Measurements from ENCODE around the gene C21orf91.
"Not testable (repeated sequence)": the region's sequence is repeated elsewhere in the genome, so short reads cannot be mapped to it uniquely, and the experiment has no call there.

Gene C21orf91

GRCh38 chr21:17775431-17776126, 43.6 kb downstream of the C21orf91 start:
- peak; percentile 25 for DNase-seq

GRCh38 chr21:17775021-17775420, 44.1 kb downstream of the C21orf91 start:
- not testable (repeated sequence) for DNase-seq

DNA sequence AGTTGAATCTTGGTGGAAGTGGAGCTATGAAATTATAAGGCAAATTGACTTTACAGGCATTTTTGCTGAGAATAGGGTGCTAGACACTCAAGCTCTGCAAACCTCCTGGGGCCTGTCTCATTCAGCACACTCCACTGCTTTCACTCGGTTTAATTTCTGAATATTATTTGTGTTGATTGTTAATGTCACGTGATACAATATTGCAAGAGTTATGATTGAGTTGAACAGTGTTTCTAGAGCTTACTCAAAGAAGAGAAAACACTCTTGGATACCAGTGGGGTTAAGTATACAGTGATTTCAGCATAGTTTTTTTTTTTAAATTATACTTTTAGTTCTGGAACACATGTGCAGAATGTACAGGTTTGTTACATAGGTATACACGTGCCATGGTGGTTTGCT, 49.7 kb downstream of the C21orf91 start:
- no peak for DNase-seq

GRCh38 chr21:17768840-17769446, 50.2 kb downstream of the C21orf91 start:
- no peak for DNase-seq

DNA sequence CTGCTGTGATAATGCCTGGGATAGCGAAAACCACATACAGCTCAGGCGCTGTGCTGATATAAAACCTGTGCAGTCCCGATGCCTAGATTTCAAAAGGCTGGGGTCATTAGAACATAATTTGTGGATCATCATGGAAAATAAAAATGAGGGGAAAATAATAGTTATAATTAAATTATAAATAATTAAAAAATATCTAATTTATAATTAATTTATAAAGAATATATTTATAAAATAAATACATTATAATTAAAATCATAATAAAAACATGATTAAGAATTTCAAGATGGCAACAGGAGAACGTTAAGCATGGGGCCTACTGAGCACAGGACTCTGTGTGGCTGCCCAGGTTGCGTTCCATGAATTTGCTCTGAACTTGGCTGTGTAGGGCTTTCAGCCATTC, 53.9 kb downstream of the C21orf91 start:
- no peak for DNase-seq

- no peak for DNase-seq
Observed at GRCh38 chr21:17763288-17764037, 55.7 kb downstream of the C21orf91 start.

DNA sequence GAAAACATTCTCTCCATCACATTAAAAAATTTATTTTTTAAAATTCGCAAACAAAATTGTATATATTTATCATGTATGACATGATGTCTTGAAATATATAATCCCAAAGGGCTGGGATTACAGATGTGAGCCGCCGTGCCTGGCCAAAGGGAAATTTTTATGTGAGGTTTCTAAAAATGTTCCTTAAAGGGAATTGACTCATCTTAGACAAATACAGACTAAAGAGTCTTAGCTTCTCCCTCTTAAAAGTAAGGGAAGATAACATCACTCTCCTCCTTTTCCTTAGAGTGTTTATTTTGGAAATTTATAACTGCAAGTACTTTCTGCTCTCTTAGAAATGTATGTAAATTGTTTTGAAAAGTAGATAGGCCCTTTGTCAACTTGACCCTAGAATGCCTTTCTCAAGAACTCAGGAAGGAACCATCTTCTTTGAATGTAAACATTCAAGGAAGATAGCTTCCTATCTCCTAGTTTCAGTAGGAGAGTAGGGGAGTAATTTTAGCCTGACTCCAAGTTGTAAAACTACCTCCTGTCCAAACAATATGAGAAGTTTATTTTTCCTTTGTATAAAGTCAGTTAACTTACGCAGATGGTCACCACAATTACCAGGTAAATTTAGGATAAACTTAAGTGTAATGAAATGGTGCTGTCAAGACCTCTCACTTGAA, 59.5 kb downstream of the C21orf91 start:
- DNase-seq, result no peak

DNA sequence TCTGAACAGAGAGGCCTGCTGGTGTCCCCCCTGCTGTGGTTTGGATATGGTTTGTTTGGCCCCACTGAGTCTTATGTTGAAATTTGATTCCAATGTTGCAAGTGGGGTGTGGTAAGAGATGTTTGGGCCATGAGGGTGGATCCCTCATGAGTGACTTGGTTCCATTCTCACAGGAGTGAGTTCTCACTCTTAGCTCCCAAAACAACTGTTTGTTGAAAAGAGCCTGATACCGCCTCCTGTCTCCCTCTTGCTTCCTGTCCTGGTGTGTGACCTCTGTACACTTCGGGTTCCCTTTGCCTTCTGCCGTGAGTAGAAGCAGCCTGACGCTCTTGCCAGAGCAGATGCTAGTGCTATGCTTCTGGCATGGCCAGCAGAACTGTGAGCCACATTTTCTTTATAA, 60.5 kb downstream of the C21orf91 start:
- DNase-seq, result no peak

DNA sequence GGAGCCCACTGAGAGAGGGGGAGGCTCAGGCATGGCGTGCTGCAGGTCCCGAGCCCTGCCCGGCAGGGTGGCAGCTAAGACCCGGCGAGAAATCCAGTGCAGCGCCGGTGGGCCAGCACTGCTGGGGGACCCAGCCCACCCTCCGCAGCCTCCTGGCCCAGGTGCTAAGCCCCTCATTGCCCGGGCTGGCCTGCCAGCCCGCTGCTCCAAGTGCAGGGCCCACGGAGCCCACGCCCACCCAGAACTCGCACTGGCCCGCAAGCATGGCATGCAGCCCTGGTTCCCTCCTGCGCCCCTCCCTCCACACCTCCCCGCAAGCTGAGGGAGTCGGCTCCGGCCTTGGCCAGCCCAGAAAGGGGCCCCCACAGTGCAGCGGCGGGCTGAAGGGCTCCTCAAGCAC, 61.5 kb downstream of the C21orf91 start:
- no peak for DNase-seq

DNA sequence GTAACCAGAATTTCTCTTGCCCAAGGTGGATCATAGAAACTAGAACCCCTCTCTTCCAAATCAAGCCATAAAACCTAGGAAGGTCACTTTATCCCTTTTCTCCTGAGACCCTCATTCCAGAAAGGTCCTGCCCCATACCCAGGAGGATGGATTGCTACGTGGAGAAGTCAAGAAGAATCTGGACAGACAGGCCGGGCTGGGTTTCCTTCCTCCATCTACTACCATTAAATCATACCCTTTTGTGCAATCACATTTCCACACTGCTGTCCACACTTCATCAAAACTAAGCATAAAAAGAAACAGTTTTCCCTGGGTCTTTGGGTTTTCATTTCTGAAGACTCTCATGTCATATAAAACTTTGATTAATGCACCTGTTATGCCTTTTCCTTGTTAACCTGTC, 65.4 kb downstream of the C21orf91 start:
- no peak for DNase-seq

- no peak for DNase-seq
Observed at GRCh38 chr21:17752171-17752570, 67.0 kb downstream of the C21orf91 start.

DNA sequence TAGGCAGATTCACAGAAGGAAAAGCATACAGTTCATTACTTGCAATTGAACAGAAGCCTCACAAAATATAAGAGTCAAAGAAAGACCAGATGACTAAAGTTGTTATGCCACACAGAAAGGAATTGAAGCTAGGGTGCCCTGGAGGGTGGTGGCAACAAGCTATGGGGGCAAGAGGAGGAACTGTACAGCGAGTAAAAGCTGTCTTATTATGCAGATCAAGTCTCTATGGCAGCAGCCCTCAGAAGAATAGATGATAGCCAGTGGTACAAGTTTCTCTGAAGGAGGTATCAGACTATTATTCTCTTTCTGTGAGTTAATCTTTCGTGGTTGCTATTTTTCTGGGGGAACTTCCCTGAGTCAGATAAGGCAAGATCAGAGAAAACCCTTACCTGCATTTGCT, 72.2 kb downstream of the C21orf91 start:
- DNase-seq, result no peak

DNA sequence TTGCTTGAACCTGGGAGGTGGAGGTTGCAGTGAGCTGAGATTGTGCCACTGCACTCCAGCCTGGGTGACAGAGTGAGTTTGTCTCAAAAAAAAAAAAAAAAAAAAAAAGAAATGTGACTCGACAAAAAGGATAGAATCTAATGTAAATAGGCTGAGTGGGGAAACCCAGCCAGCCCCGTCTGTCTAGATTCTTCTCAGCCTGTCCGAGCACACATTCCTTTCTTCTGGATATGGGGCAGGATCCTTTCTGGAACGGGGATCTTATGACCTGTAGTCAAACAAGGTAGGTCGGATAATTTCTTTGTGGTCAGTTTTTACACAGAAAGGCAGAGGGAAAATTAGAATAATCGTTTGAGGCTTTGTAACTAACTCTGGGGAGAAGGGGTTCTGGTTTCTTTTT, 74.1 kb downstream of the C21orf91 start:
- no peak for DNase-seq

GRCh38 chr21:17742940-17743592, 76.1 kb downstream of the C21orf91 start:
- DNase-seq, result no peak

- no peak for DNase-seq
Observed at GRCh38 chr21:17742181-17742580, 77.0 kb downstream of the C21orf91 start.

Data from activated naive CD4-positive, alpha-beta T cell treated with anti-CD3 and anti-CD28 coated beads, Interleukin-2, amount 50 U/mL, for 16 hours (primary cell).